ENCODE data around the gene ABCD1.

ABCD1 gene

GRCh38 chrX:153762626-153763173 lies 38.0 kb downstream of the ABCD1 start:
- no peak for DNase-seq (ENCODE audit: low read depth)

GRCh38 chrX:153763298-153763932 lies 38.8 kb downstream of the ABCD1 start:
- no peak for DNase-seq (ENCODE audit: low read depth)

- DNase-seq (ENCODE audit: low read depth) = peak; percentile 71
Measured at GRCh38 chrX:153763989-153764755, 39.5 kb downstream of the ABCD1 start, which contains the start of gene PLXNB3. Gene PLXNB3, plus strand, starts transcription at chrX:153764249. Its CDS starts 1,287 bp downstream, at chrX:153765536.

GRCh38 chrX:153764786-153765137 lies 40.1 kb downstream of the ABCD1 start:
- DNase-seq (ENCODE audit: low read depth) = no peak

- DNase-seq (ENCODE audit: low read depth) = no peak
Measured at GRCh38 chrX:153765138-153766079, 40.8 kb downstream of the ABCD1 start.

- DNase-seq (ENCODE audit: low read depth) = no peak
Measured at GRCh38 chrX:153766098-153766817, 41.6 kb downstream of the ABCD1 start.

- DNase-seq (ENCODE audit: low read depth) = no peak
Measured at GRCh38 chrX:153766871-153767673, 42.4 kb downstream of the ABCD1 start.

- no peak for DNase-seq (ENCODE audit: low read depth)
Measured at GRCh38 chrX:153767674-153768055, 43.0 kb downstream of the ABCD1 start.

- no peak for DNase-seq (ENCODE audit: low read depth)
Measured at GRCh38 chrX:153768311-153769157, 43.9 kb downstream of the ABCD1 start.

- no peak for DNase-seq (ENCODE audit: low read depth)
Measured at GRCh38 chrX:153769158-153769864, 44.7 kb downstream of the ABCD1 start.

GRCh38 chrX:153769865-153770600 lies 45.4 kb downstream of the ABCD1 start:
- DNase-seq (ENCODE audit: low read depth) = no peak

GRCh38 chrX:153770601-153771414 lies 46.2 kb downstream of the ABCD1 start:
- DNase-seq (ENCODE audit: low read depth) = no peak

GRCh38 chrX:153771415-153772315 lies 47.0 kb downstream of the ABCD1 start:
- DNase-seq (ENCODE audit: low read depth) = no peak

GRCh38 chrX:153772316-153773217 lies 47.9 kb downstream of the ABCD1 start:
- no peak for DNase-seq (ENCODE audit: low read depth)

- DNase-seq (ENCODE audit: low read depth) = no peak
Measured at GRCh38 chrX:153773218-153773611, 48.6 kb downstream of the ABCD1 start.
